HCT116 (cell line): ENCODE measurements around the gene TRIM38. TPM values are rescaled to one million over a fixed set of nuclear protein-coding genes. Genes with fewer than 3 reads are reported as not detected.

ENCODE experiments used
- ATAC-seq: fragments of 200-7000 bp; cut with Tn5 transposase; 2 replicates; pipeline ENCODE4 v1.9.1; 2020; ENCODE audit warnings: mild to moderate bottlenecking, moderate library complexity
- BruUV-seq: library from RNA; stranded (reverse); fragments of 400-500 nt; replicated peaks from 2 replicates; lab custom pipeline; 2021; lab: Mats Ljungman, UMichigan
- CTCF ChIA-PET: fragments of 300-600 bp; sonication (Branson Sonifier 250); formaldehyde crosslinking; loops from one replicate; lab custom pipeline; 2021; ENCODE audit warnings: antibody characterized with exemption; lab: Charles Lee
- POLR2A ChIA-PET: fragments of 300-600, 350-600 bp; sonication (Branson Sonifier 250); formaldehyde crosslinking; loops from one replicate; lab custom pipeline; 2021; ENCODE audit warnings: antibody characterized with exemption; lab: Charles Lee
- RAD21 ChIA-PET, 2 experiments: fragments of 300-600 bp; sonication (Branson Sonifier 250); formaldehyde crosslinking; loops; one replicate each; lab custom pipeline; 2023; ENCODE audit warnings: low total read pairs in 2 of 2; ENCODE audit not compliant: uncharacterized antibody in 2 of 2, unreplicated experiment in 2 of 2, low non-redundant PET in 1 of 2; lab: Charles Lee
- DNase-seq: peaks from one replicate; pipeline ENCODE4 v3.0.0-alpha.2; 2010; ENCODE audit warnings: low read depth, low spot score
- H2AFZ ChIP-seq: fragments of 200-600 bp; shearing (Covaris generic), sonication (generic); 2 replicates; pipeline ENCODE4 v1.6.1; 2017; ENCODE audit warnings: low read depth, mixed run types, mixed read lengths, antibody characterized with exemption, low read length; ENCODE audit not compliant: poor library complexity, severe bottlenecking
- H3K27ac ChIP-seq: 2 replicates; pipeline ENCODE4 v1.5.1; 2012; ENCODE audit warnings: low read depth, low read length
- H3K27me3 ChIP-seq: fragments of 200-600 bp; sonication (generic); 2 replicates; pipeline ENCODE4 v1.6.1; 2016; ENCODE audit warnings: mixed run types, low read length, mixed read lengths; ENCODE audit not compliant: insufficient read depth
- H3K36me3 ChIP-seq, 2 experiments: fragments of 200-500 bp in 1 of 2; fragments of 200-600 bp in 1 of 2; sonication (Bioruptor generic) in 1 of 2; sonication (generic) in 1 of 2; 2 replicates each; pipeline versions ENCODE4 v1.5.1 to v1.6.1; 2014 to 2016; ENCODE audit warnings: low read length in 2 of 2, inconsistent platforms in 1 of 2, mixed read lengths in 1 of 2, mixed run types in 1 of 2; ENCODE audit not compliant: insufficient read depth in 2 of 2, control insufficient read depth in 1 of 2
- H3K4me1 ChIP-seq, 2 experiments: fragments of 200-600 bp in 1 of 2; sonication (generic) in 1 of 2; 2 replicates each; pipeline versions ENCODE4 v1.5.1 to v1.6.1; 2012 to 2017; ENCODE audit warnings: low read length in 2 of 2, inconsistent platforms in 1 of 2, mild to moderate bottlenecking in 1 of 2, mixed read lengths in 1 of 2, mixed run types in 1 of 2, moderate library complexity in 1 of 2; ENCODE audit not compliant: insufficient read depth in 2 of 2, control insufficient read depth in 1 of 2
- H3K4me2 ChIP-seq: fragments of 200-600 bp; sonication (generic); 2 replicates; pipeline ENCODE4 v1.6.1; 2017; ENCODE audit warnings: mixed run types, low read length, mixed read lengths
- H3K4me3 ChIP-seq, 2 experiments: fragments of 200-600 bp in 1 of 2; sonication (generic) in 1 of 2; replicated peaks in 1 of 2; 2 replicates each; pipeline ENCODE4 v1.5.1; 2011 to 2016; ENCODE audit warnings: low read length in 2 of 2, control low read depth in 1 of 2, low read depth in 1 of 2, mild to moderate bottlenecking in 1 of 2, mixed read lengths in 1 of 2, mixed run types in 1 of 2
- H3K79me2 ChIP-seq: fragments of 200-600 bp; sonication (generic); 2 replicates; pipeline ENCODE4 v1.6.1; 2017; ENCODE audit warnings: mild to moderate bottlenecking, mixed run types, low read length, moderate library complexity, mixed read lengths; ENCODE audit not compliant: insufficient read depth
- H3K9ac ChIP-seq: fragments of 200-600 bp; sonication (generic); 2 replicates; pipeline ENCODE4 v1.6.1; 2016; ENCODE audit warnings: low read length, mixed read lengths
- H3K9me2 ChIP-seq: fragments of 200-600 bp; sonication (generic), shearing (Covaris generic); 2 replicates; pipeline ENCODE4 v1.6.1; 2017; ENCODE audit warnings: mixed run types, mild to moderate bottlenecking, moderate library complexity; ENCODE audit not compliant: insufficient read depth
- H3K9me3 ChIP-seq, 2 experiments: fragments of 200-500 bp in 1 of 2; fragments of 200-600 bp in 1 of 2; sonication (Bioruptor generic) in 1 of 2; sonication (generic) in 1 of 2; 2 replicates each; pipeline ENCODE4 v1.6.1; 2014 to 2017; ENCODE audit warnings: low read length in 2 of 2, mixed read lengths in 2 of 2, inconsistent platforms in 1 of 2, low read depth in 1 of 2, mild to moderate bottlenecking in 1 of 2, mixed run types in 1 of 2, moderate library complexity in 1 of 2; ENCODE audit not compliant: control insufficient read depth in 1 of 2, insufficient read depth in 1 of 2
- H4K20me1 ChIP-seq: fragments of 200-600 bp; sonication (generic), shearing (Covaris generic); 2 replicates; pipeline ENCODE4 v1.6.1; 2017; ENCODE audit warnings: mixed run types, mild to moderate bottlenecking, moderate library complexity; ENCODE audit not compliant: insufficient read depth
- CBX3 ChIP-seq: IDR thresholded peaks from 2 replicates; pipeline ENCODE4 v1.6.1; 2012; ENCODE audit warnings: low read depth
- EZH2phosphoT487 ChIP-seq: fragments of 200-600 bp; IDR thresholded peaks from 2 replicates; pipeline ENCODE4 v1.6.1; 2018; ENCODE audit warnings: antibody characterized with exemption, borderline replicate concordance
- JUND ChIP-seq: IDR thresholded peaks from 2 replicates; pipeline ENCODE4 v1.6.1; 2012
- SIN3A ChIP-seq: IDR thresholded peaks from 2 replicates; pipeline ENCODE4 v1.6.1; 2012; ENCODE audit warnings: low read depth
- YY1 ChIP-seq: IDR thresholded peaks from 2 replicates; pipeline ENCODE4 v1.6.1; 2011; ENCODE audit warnings: low read length, low read depth, moderate library complexity, mild to moderate bottlenecking; ENCODE audit not compliant: insufficient replicate concordance; ENCODE audit errors: extremely low read depth
- ZNF274 ChIP-seq: fragments of 200-500 bp; sonication (Bioruptor generic); IDR thresholded peaks from 2 replicates; pipeline ENCODE4 v1.6.1; 2014; ENCODE audit warnings: mild to moderate bottlenecking, low read depth, low read length, inconsistent platforms
- intact Hi-C: fragments of 100-400 bp; cut with micrococcal nuclease; formaldehyde crosslinking; loops from 2 replicates; pipeline ENCODE4 v1.10.0; 2022
- total RNA-seq: library from RNA; stranded (reverse); gene quantifications from one replicate; pipeline ENCODE4 v1.2.1, GENCODE V29; 2021; ENCODE audit not compliant: unreplicated experiment
- TF ChIP-seq, protein P1 (sequence below): IDR thresholded peaks from 2 replicates; pipeline ENCODE4 v1.6.1; 2012; ENCODE audit warnings: low read depth
- TF ChIP-seq, protein P2 (sequence below): IDR thresholded peaks from 2 replicates; pipeline ENCODE4 v1.6.1; 2012
- TF ChIP-seq, protein P3 (sequence below): IDR thresholded peaks from 2 replicates; pipeline ENCODE4 v1.6.1; 2011; ENCODE audit warnings: mild to moderate bottlenecking, low read length, moderate library complexity; ENCODE audit not compliant: insufficient replicate concordance; ENCODE audit errors: extremely low read depth

The TRIM38 gene
- total RNA-seq, 1 experiment from 2014 or later, result 9.6 TPM

DNA sequence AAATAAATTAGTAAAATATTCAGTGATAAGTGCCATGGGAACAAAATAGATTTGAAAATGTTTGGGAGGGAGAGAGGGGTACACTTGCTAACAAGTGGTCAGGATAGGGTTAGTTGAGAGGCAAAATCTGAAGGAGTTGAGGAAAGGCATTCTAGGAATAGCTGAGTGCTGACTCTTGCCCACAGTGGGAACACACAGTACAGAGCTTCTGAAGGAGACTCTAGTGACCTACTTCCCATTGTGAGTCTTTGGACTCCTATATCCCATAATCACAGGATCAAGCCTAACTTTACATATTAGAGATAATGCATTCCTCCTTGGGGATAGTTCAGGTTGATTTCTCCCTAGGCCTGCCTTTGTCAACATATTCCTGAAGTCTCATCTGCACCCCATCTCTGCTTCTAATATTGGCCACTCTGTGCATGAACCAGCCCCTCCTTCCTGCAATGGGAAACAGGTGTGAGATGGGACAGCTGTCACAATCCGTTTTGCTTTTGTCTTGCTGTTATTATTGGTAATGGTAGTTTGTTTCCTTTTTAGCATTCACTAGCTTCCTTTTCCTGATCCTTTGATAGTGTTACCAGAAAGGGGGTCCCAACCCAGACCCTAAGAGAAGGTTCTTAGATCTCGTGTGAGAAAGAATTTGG lies 2.6 kb upstream of the TRIM38 start:
- H2AFZ ChIP-seq, result no peak overlapping the region
- H3K27ac ChIP-seq, result no peak overlapping the region
- H3K36me3 ChIP-seq, result no peaks in the 10 kb centered on the region
- RAD21 ChIA-PET, result no interaction called here
- peaks cover 3 to 7% of the 10 kb centered on the region in 2 experiments; a peak in 2 of 4 replicates for H3K9me3 ChIP-seq
- BruUV-seq, result no TSS peak
- H4K20me1 ChIP-seq, result no peaks in the 10 kb centered on the region
- peaks cover 18 to 29% of the 10 kb centered on the region in 2 experiments for H3K4me1 ChIP-seq
- H3K9me2 ChIP-seq, result no peaks in the 10 kb centered on the region
- H3K4me3 ChIP-seq, result no peak overlapping the region
- no peak overlapping the region for H3K9ac ChIP-seq
- ATAC-seq, result no peak
- intact Hi-C loops, result no loop called here
- TF ChIP-seq, protein P1, sequence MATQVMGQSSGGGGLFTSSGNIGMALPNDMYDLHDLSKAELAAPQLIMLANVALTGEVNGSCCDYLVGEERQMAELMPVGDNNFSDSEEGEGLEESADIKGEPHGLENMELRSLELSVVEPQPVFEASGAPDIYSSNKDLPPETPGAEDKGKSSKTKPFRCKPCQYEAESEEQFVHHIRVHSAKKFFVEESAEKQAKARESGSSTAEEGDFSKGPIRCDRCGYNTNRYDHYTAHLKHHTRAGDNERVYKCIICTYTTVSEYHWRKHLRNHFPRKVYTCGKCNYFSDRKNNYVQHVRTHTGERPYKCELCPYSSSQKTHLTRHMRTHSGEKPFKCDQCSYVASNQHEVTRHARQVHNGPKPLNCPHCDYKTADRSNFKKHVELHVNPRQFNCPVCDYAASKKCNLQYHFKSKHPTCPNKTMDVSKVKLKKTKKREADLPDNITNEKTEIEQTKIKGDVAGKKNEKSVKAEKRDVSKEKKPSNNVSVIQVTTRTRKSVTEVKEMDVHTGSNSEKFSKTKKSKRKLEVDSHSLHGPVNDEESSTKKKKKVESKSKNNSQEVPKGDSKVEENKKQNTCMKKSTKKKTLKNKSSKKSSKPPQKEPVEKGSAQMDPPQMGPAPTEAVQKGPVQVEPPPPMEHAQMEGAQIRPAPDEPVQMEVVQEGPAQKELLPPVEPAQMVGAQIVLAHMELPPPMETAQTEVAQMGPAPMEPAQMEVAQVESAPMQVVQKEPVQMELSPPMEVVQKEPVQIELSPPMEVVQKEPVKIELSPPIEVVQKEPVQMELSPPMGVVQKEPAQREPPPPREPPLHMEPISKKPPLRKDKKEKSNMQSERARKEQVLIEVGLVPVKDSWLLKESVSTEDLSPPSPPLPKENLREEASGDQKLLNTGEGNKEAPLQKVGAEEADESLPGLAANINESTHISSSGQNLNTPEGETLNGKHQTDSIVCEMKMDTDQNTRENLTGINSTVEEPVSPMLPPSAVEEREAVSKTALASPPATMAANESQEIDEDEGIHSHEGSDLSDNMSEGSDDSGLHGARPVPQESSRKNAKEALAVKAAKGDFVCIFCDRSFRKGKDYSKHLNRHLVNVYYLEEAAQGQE, result no peak
- TF ChIP-seq EZH2phosphoT487, result no peak
- H3K4me2 ChIP-seq, result no peak overlapping the region
- CTCF ChIA-PET, result no interaction called here
- H3K79me2 ChIP-seq, result no peaks in the 10 kb centered on the region
- no peak for DNase-seq
- no peaks in the 10 kb centered on the region for H3K27me3 ChIP-seq
- POLR2A ChIA-PET, result no interaction called here

DNA sequence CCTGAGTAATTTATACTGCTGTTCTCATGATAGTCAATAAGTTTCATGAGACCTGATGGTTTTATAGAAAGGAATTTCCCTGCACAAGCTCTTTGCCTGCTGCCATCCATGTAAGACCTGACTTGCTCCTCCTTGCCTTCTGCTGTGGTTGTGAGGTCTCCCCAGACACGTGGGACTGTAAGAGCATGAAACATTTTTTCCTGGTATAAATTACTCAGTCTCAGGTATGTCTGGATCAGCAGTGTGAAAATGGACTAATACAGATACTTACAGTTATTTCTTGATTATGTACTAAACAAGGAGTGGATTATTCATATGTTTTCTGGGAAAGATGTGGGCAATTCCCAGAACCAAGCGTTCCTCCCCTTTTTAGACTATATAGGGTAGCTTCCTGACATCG lies 1.9 kb upstream of the TRIM38 start:
- Histone ChIP-seq H2AFZ (no peak overlapping the region), H3K36me3 (no peaks in the 10 kb centered on the region), H3K4me3 (no peak overlapping the region), H3K9ac (no peak overlapping the region), H3K79me2 (no peaks in the 10 kb centered on the region), H3K9me2 (no peaks in the 10 kb centered on the region), H3K4me2 (no peak overlapping the region), H3K27me3 (no peaks in the 10 kb centered on the region), H3K4me1 (peaks cover 18 to 29% of the 10 kb centered on the region in 2 experiments), H3K9me3 (peaks cover 3 to 7% of the 10 kb centered on the region in 2 experiments; a peak in 2 of 4 replicates), H4K20me1 (no peaks in the 10 kb centered on the region), H3K27ac (no peak overlapping the region)
- DNase-seq (no peak), ATAC-seq (no peak)
- intact Hi-C loops, result no loop called here
- ChIA-PET RAD21 (no interaction called here), POLR2A (no interaction called here), CTCF (no interaction called here)
- no TSS peak for BruUV-seq
- TF ChIP-seq YY1 (no peak), CBX3 (no peak), ZNF274 (no peak), SIN3A (no peak), JUND (no peak)
- TF ChIP-seq, protein P2, sequence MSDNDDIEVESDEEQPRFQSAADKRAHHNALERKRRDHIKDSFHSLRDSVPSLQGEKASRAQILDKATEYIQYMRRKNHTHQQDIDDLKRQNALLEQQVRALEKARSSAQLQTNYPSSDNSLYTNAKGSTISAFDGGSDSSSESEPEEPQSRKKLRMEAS, result no peak
- TF ChIP-seq, protein P3, sequence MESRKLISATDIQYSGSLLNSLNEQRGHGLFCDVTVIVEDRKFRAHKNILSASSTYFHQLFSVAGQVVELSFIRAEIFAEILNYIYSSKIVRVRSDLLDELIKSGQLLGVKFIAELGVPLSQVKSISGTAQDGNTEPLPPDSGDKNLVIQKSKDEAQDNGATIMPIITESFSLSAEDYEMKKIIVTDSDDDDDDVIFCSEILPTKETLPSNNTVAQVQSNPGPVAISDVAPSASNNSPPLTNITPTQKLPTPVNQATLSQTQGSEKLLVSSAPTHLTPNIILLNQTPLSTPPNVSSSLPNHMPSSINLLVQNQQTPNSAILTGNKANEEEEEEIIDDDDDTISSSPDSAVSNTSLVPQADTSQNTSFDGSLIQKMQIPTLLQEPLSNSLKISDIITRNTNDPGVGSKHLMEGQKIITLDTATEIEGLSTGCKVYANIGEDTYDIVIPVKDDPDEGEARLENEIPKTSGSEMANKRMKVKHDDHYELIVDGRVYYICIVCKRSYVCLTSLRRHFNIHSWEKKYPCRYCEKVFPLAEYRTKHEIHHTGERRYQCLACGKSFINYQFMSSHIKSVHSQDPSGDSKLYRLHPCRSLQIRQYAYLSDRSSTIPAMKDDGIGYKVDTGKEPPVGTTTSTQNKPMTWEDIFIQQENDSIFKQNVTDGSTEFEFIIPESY, result no peak
